Ramos (cell line): ENCODE data around the gene RAB27A.
"Not testable (repeated sequence)": the region's sequence is repeated elsewhere in the genome, so short reads cannot be mapped to it uniquely, and the experiment has no call there.

Experiments used
- in situ Hi-C: fragments of 300-500 bp; cut with MboI; formaldehyde crosslinking; loops from one replicate; pipeline ENCODE4 v1.14.3; 2022; ENCODE audit warnings: low sequenced_read_pairs; ENCODE audit not compliant: unreplicated experiment

Gene RAB27A

GRCh38 chr15:55255714-55256113 lies 33.9 kb downstream of the RAB27A start:
- in situ Hi-C loops: no loop called here

- in situ Hi-C loops: no loop called here
Observed at GRCh38 chr15:55254916-55255679, 34.5 kb downstream of the RAB27A start.

GRCh38 chr15:55253580-55253979 lies 36.0 kb downstream of the RAB27A start:
- in situ Hi-C loops: no loop called here

- in situ Hi-C loops: not testable (repeated sequence)
Observed at GRCh38 chr15:55252201-55252600, 37.4 kb downstream of the RAB27A start.

GRCh38 chr15:55250941-55251340 lies 38.7 kb downstream of the RAB27A start:
- in situ Hi-C loops: no loop called here

GRCh38 chr15:55250392-55250791 lies 39.2 kb downstream of the RAB27A start:
- in situ Hi-C loops: no loop called here

- in situ Hi-C loops: not testable (repeated sequence)
Observed at GRCh38 chr15:55249885-55250284, 39.7 kb downstream of the RAB27A start.

GRCh38 chr15:55248895-55249294 lies 40.7 kb downstream of the RAB27A start:
- in situ Hi-C loops: no loop called here

- in situ Hi-C loops: no loop called here
Observed at GRCh38 chr15:55247766-55248427, 41.7 kb downstream of the RAB27A start.

- in situ Hi-C loops: no loop called here
Observed at GRCh38 chr15:55247311-55247710, 42.3 kb downstream of the RAB27A start.

GRCh38 chr15:55246567-55246966 lies 43.0 kb downstream of the RAB27A start:
- in situ Hi-C loops: no loop called here

- in situ Hi-C loops: no loop called here
Observed at GRCh38 chr15:55245059-55245458, 44.6 kb downstream of the RAB27A start.

GRCh38 chr15:55241891-55242290 lies 47.7 kb downstream of the RAB27A start:
- in situ Hi-C loops: no loop called here

- in situ Hi-C loops: no loop called here
Observed at GRCh38 chr15:55241186-55241585, 48.4 kb downstream of the RAB27A start.

- in situ Hi-C loops: no loop called here
Observed at GRCh38 chr15:55240125-55240760, 49.4 kb downstream of the RAB27A start.

GRCh38 chr15:55239440-55240124 lies 50.0 kb downstream of the RAB27A start:
- in situ Hi-C loops: no loop called here

- in situ Hi-C loops: no loop called here
Observed at GRCh38 chr15:55238877-55239276, 50.7 kb downstream of the RAB27A start.

- in situ Hi-C loops: no loop called here
Observed at GRCh38 chr15:55237219-55238130, 52.1 kb downstream of the RAB27A start.

GRCh38 chr15:55235546-55236036 lies 54.0 kb downstream of the RAB27A start:
- in situ Hi-C loops: no loop called here

GRCh38 chr15:55234800-55235104 lies 54.9 kb downstream of the RAB27A start:
- in situ Hi-C loops: no loop called here
